GM23338 (cell line): Measurements from ENCODE around the gene FXYD6. TPM values are rescaled to one million over a fixed set of nuclear protein-coding genes. Genes with fewer than 3 reads are reported as not detected.

ENCODE experiments used
- ATAC-seq: fragments of 200-7000 bp; cut with Tn5 transposase; 3 replicates; pipeline ENCODE4 v1.9.1; 2020
- DNase-seq: peaks from one replicate; pipeline ENCODE4 v3.0.0-alpha.2; 2015; ENCODE audit warnings: low spot score
- H2AFZ ChIP-seq: fragments of 200-600 bp; sonication (generic); 2 replicates; pipeline ENCODE4 v1.8.0; 2016; ENCODE audit warnings: antibody characterized with exemption, mild to moderate bottlenecking, moderate library complexity
- H3F3A ChIP-seq: fragments of 200-600 bp; sonication (generic); replicated peaks from 2 replicates; pipeline ENCODE4 v1.8.0; 2017; ENCODE audit warnings: antibody characterized with exemption, mixed run types, low read depth
- H3K27ac ChIP-seq: fragments of 200-600 bp; sonication (generic); 2 replicates; pipeline ENCODE4 v1.6.1; 2016; ENCODE audit warnings: low read depth
- H3K27me3 ChIP-seq: fragments of 200-600 bp; sonication (generic); 2 replicates; pipeline ENCODE4 v1.8.0; 2016; ENCODE audit warnings: mild to moderate bottlenecking, mixed run types, moderate library complexity; ENCODE audit not compliant: insufficient read depth
- H3K36me3 ChIP-seq: fragments of 200-600 bp; sonication (generic); 2 replicates; pipeline ENCODE4 v1.8.0; 2016; ENCODE audit warnings: mild to moderate bottlenecking; ENCODE audit not compliant: insufficient read depth
- H3K4me1 ChIP-seq: fragments of 200-600 bp; sonication (generic); 2 replicates; pipeline ENCODE4 v1.8.0; 2016; ENCODE audit warnings: mild to moderate bottlenecking, moderate library complexity; ENCODE audit not compliant: insufficient read depth
- H3K4me2 ChIP-seq: fragments of 200-600 bp; sonication (generic); 2 replicates; pipeline ENCODE4 v1.7.1; 2017; ENCODE audit warnings: mixed run types
- H3K4me3 ChIP-seq: fragments of 200-600 bp; sonication (generic); 2 replicates; pipeline ENCODE4 v1.6.1; 2016; ENCODE audit warnings: mixed run types
- H3K79me2 ChIP-seq: fragments of 200-600 bp; sonication (generic); replicated peaks from 2 replicates; pipeline ENCODE4 v1.8.0; 2017; ENCODE audit warnings: mild to moderate bottlenecking; ENCODE audit not compliant: insufficient read depth
- H3K9me2 ChIP-seq: fragments of 200-600 bp; sonication (generic); 2 replicates; pipeline ENCODE4 v1.8.0; 2017; ENCODE audit not compliant: insufficient read depth
- H4K20me1 ChIP-seq: fragments of 200-600 bp; sonication (generic); replicated peaks from 2 replicates; pipeline ENCODE4 v1.8.0; 2017; ENCODE audit warnings: mild to moderate bottlenecking; ENCODE audit not compliant: insufficient read depth
- H3K27ac Mint-ChIP-seq: 2 replicates; pipeline ENCODE4 v1.8.0; 2020; ENCODE audit warnings: inconsistent platforms, mild to moderate bottlenecking, moderate library complexity, mixed read lengths
- H3K27me3 Mint-ChIP-seq: 3 replicates; pipeline ENCODE4 v1.8.0; 2022; ENCODE audit warnings: low read depth, mild to moderate bottlenecking, moderate library complexity, mixed read lengths, inconsistent platforms; ENCODE audit not compliant: insufficient read depth, poor library complexity
- H3K36me3 Mint-ChIP-seq: 3 replicates; pipeline ENCODE4 v1.8.0; 2021; ENCODE audit warnings: low read depth, mild to moderate bottlenecking, inconsistent platforms, moderate library complexity, mixed read lengths
- H3K4me1 Mint-ChIP-seq: 3 replicates; pipeline ENCODE4 v1.8.0; 2020; ENCODE audit warnings: mild to moderate bottlenecking, inconsistent platforms, mixed read lengths
- H3K4me3 Mint-ChIP-seq: 3 replicates; pipeline ENCODE4 v1.8.0; 2021; ENCODE audit warnings: moderate library complexity, mild to moderate bottlenecking, inconsistent platforms, mixed read lengths
- H3K9me3 Mint-ChIP-seq: 3 replicates; pipeline ENCODE4 v1.8.0; 2020; ENCODE audit warnings: moderate library complexity, mild to moderate bottlenecking, inconsistent platforms, mixed read lengths
- EZH2phosphoT487 ChIP-seq: fragments of 200-600 bp; sonication (generic); IDR thresholded peaks from one replicate; pipeline ENCODE4 v1.8.1; 2018; ENCODE audit warnings: antibody characterized with exemption; ENCODE audit not compliant: unreplicated experiment
- ZNF331 ChIP-seq: fragments of 250-450 bp; sonication (Bioruptor Pico); IDR thresholded peaks from 2 replicates; pipeline ENCODE4 v1.5.0; 2020; ENCODE audit warnings: low read depth, mild to moderate bottlenecking, moderate library complexity
- polyA plus RNA-seq: library from polyadenylated mRNA; unstranded; fragments of >200 nt; fragmentation: Nextera tagmentation; extraction: Ambion mirVana; gene quantifications from 2 replicates; pipeline ENCODE4 v1.2.1, GENCODE V29; 2016
- total RNA-seq: library from RNA; depleted of rRNA; stranded (reverse); fragments of >200 nt; shearing (Covaris generic); gene quantifications from 2 replicates; pipeline ENCODE4 v1.2.3, GENCODE V29; 2014
- TF ChIP-seq, protein P1 (sequence below): IDR thresholded peaks from one replicate; pipeline ENCODE4 v1.6.1; 2018; ENCODE audit warnings: antibody characterized with exemption; ENCODE audit not compliant: unreplicated experiment
- TF ChIP-seq, protein P2 (sequence below), 2 experiments: fragments of 200-600 bp in 1 of 2; sonication (generic) in 1 of 2; conservative IDR thresholded peaks; 2 replicates each; pipeline versions ENCODE4 v1.5.1 to v1.6.1; 2016 to 2017; ENCODE audit warnings: antibody characterized with exemption in 2 of 2, low read depth in 2 of 2, mild to moderate bottlenecking in 2 of 2, moderate library complexity in 1 of 2

FXYD6 gene
- total and polyA plus RNA-seq, 2 experiments from 2014 or later = 26.2 to 30.7 TPM

DNA sequence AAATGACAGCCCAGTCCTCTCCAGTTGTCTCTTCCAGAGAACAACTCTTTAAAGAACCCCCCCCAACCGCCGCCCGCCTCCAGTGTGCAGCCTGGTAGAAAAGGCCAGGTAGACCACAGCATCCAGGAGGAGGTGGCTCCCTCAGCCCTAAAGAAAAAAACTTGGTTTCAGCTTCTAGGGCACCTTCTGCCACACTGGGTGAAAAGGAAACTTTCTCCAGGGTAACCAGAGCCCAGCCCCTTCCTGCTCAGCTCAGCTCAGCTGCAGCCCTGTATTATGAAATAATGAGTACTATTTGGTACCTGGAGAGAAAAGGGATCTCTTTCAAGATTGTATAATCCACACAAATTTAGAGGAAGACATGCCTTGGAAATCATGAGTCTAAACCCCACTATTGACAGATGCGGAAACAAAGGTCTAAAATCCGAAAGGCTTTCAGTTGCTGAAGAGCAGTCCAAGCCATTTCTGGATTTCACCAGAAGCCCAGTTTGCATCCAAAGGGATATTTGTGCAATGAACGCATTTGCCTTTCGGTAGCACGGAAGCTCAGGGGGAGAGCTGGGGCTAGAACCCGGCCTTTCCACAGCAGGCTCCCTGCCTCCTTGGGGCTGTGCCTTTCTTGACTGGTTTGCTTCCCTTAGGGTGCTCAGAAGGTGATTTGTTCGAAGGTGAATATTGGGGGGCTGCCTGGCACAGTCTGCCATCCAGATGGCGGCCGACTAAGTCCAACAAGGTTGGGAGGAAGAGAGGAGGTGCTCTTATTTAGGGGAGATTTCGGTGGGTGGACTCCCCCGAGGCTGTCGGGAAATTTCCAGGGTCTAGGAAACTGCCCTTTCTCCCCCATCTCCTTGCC lies 3.3 kb downstream of the FXYD6 start (continued):
- TF ChIP-seq, protein P1, sequence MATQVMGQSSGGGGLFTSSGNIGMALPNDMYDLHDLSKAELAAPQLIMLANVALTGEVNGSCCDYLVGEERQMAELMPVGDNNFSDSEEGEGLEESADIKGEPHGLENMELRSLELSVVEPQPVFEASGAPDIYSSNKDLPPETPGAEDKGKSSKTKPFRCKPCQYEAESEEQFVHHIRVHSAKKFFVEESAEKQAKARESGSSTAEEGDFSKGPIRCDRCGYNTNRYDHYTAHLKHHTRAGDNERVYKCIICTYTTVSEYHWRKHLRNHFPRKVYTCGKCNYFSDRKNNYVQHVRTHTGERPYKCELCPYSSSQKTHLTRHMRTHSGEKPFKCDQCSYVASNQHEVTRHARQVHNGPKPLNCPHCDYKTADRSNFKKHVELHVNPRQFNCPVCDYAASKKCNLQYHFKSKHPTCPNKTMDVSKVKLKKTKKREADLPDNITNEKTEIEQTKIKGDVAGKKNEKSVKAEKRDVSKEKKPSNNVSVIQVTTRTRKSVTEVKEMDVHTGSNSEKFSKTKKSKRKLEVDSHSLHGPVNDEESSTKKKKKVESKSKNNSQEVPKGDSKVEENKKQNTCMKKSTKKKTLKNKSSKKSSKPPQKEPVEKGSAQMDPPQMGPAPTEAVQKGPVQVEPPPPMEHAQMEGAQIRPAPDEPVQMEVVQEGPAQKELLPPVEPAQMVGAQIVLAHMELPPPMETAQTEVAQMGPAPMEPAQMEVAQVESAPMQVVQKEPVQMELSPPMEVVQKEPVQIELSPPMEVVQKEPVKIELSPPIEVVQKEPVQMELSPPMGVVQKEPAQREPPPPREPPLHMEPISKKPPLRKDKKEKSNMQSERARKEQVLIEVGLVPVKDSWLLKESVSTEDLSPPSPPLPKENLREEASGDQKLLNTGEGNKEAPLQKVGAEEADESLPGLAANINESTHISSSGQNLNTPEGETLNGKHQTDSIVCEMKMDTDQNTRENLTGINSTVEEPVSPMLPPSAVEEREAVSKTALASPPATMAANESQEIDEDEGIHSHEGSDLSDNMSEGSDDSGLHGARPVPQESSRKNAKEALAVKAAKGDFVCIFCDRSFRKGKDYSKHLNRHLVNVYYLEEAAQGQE = no peak
- no peak for TF ChIP-seq ZNF331

DNA sequence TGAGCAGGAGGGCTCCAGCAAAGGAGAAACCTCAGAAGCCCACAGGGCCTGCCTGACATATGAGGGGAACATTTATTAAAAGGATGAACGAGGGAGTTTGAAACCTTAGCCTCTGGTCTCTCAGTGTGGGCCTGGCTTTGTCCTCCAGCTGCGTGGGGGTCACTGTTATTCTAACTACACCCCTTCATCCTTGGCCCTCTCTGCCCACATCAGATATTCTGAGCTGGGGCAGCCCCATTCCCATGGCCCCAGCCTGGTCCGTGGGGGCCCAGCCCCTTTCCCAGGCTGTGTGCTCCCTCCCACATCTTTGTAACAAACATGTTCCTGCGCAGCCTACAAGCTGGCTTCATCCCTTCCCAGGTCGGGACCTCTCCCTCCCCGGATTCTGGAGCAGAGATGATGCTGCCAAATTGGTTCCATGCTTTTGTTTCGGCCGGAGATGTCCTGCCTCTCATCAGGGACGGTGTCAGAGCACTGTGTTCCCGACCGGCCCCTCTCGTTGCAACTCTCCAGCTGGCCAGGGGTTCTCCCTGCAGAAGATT lies 4.0 kb downstream of the FXYD6 start:
- Mint-ChIP-seq H3K27me3 (peaks cover 16% of the 10 kb centered on the region), H3K4me1 (peaks cover 62% of the 10 kb centered on the region)
- H4K20me1 ChIP-seq = peaks cover 19% of the 10 kb centered on the region

More for the DNA sequence above, 4.0 kb downstream of the FXYD6 start:
- DNase-seq (no peak), ATAC-seq (no peak)
- Histone ChIP-seq H2AFZ (no peak overlapping the region), H3K36me3 (no peaks in the 10 kb centered on the region), H3K27me3 (peaks cover 20% of the 10 kb centered on the region), H3K4me3 (no peak overlapping the region), H3F3A (no peaks in the 10 kb centered on the region; the same call in 1 of the 2 replicates), H3K4me1 (peaks cover 46% of the 10 kb centered on the region), H3K27ac (no peak overlapping the region), H3K9me2 (no peaks in the 10 kb centered on the region), H3K4me2 (no peak overlapping the region), H3K79me2 (peaks cover 20% of the 10 kb centered on the region; the same call in 1 of the 2 replicates)
- Mint-ChIP-seq H3K9me3 (no peaks in the 10 kb centered on the region), H3K4me3 (no peak overlapping the region), H3K36me3 (no peaks in the 10 kb centered on the region), H3K27ac (no peak overlapping the region; the same call in 1 of the 2 replicates)
- TF ChIP-seq, protein P1 = no peak
- TF ChIP-seq, protein P2, sequence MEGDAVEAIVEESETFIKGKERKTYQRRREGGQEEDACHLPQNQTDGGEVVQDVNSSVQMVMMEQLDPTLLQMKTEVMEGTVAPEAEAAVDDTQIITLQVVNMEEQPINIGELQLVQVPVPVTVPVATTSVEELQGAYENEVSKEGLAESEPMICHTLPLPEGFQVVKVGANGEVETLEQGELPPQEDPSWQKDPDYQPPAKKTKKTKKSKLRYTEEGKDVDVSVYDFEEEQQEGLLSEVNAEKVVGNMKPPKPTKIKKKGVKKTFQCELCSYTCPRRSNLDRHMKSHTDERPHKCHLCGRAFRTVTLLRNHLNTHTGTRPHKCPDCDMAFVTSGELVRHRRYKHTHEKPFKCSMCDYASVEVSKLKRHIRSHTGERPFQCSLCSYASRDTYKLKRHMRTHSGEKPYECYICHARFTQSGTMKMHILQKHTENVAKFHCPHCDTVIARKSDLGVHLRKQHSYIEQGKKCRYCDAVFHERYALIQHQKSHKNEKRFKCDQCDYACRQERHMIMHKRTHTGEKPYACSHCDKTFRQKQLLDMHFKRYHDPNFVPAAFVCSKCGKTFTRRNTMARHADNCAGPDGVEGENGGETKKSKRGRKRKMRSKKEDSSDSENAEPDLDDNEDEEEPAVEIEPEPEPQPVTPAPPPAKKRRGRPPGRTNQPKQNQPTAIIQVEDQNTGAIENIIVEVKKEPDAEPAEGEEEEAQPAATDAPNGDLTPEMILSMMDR (conservative IDR thresholded peaks at IDR 0.05; ENCODE audit: low read depth in 2 of 2) = no peak
- TF ChIP-seq EZH2phosphoT487 = no peak
